LNCAP (cell line): Measurements from ENCODE around the gene POMGNT1.

ENCODE experiments used
- CTCF ChIP-seq: fragments of 450-650 bp; IDR thresholded peaks from 2 replicates; pipeline ENCODE4 v1.5.1; 2017; ENCODE audit warnings: mild to moderate bottlenecking

POMGNT1 gene

DNA sequence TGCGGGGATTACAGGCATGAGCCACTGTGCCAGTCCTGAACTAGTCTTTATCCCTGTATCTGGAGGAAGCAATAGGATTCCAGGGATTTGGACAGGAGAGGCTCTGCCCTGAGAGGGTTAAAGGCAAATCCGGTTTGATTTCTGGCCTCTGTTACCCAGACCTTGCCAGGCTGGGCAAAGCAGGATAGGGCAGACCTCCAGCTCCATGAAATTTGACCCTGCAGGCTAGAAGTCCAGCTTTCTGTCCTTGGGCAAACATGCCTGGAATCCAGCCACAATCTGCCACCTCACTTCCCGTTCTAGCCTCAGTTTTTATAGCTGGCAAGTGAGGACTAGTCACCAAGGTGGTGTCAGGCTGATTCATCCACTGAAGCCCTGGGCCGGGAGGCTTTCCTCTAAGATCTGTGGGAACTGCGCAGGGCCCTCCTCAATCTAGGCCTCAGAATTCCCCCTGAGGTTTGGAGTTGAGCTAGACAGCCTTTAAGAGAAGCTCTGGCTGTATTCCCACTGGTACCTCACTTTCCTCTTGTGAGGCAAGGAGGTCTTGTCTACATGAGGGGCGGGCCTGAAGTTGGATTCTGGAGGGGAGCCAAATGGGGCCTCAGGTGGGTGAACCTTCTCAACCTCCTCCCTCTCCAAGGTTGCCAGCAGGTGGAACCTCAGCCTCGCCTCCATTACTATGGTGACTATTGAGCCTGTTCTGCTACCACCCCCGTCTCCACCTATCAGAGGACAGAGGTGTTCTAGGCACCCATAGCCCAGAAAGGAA, 15.0 kb downstream of the POMGNT1 start:
- no peak for TF ChIP-seq CTCF

DNA sequence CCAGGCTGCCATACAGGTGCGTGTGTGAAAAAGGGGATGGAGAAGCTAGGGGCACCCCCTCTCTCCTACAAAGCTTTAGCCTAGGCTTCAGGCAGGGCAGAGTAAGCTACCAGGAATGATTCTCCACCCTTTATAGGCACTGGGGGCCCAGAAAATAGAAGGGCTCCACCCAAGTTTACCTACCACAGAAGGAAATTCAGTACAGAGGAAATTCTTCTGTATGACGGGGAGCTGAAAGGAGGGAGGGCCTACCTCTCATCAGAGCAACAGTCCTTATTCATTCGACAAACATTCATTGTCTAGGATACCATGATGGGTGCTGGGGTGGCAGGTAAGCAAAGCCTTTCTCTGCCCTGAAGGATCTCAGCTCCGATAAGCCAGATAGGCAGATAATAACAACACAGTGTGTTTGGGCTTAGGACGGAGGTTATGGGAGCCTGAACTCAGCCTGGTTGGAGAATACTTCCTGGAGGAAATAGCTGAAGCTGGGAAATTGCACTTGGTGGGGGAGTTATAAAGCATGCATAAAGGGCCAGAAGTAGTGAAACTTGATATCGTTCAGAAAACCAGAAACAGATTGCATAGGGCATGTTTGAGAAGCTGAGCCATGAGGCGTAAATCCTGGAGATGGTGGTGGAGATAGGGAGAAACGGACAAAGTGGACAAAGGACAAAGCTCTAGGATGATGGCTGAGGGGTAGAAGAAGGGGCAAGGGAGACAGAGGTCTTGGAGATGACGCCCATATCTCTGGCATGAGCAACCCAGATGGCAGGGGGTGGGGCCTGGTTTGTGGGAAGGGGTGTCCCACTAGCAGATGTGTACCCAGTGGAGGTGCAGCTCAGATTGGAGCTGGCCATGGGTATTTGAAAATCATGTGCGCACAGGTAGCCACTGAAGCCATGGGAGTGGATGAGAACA, 16.6 kb downstream of the POMGNT1 start:
- TF ChIP-seq CTCF = no peak

GRCh38 chr1:46180082-46180616, 18.1 kb downstream of the POMGNT1 start:
- TF ChIP-seq CTCF = no peak

GRCh38 chr1:46179138-46180081, 18.8 kb downstream of the POMGNT1 start:
- TF ChIP-seq CTCF = peak; percentile 86

DNA sequence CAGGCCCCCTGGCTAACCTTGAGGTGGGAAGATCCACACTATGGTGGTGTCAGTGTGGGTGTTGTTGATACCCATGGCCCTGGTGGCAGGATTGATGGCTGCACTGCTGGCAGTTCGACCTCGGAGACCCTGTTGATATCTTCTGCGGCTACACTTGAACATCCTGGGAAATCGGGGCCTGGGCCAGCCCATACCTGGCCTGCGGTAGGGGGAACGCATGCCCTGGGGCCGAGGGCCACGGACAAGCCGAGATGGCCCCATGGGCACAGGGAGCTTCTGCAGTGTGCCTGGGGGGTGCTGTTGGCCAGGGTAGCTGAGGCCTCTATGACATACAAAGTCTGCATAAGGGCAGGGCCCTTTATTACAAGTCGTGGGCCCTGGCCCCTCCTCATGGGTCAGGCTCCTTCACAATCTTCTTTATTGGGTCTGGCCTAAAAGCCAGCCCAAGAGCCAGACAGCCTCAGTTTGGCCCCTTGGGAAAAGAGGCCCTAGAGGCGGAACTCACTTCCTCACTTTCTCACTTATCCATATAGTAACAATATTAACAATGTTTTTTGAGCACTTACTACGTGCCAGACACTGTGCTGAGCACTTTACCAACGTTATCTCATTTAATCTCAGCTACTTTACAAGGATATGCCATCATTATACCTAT, 21.9 kb downstream of the POMGNT1 start, which contains the start of gene P3R3URF:
P3R3URF (minus strand) TSS at position 278 of the 655 bp plus-strand sequence; CDS start at position 261, 17 bp downstream.
- TF ChIP-seq CTCF = no peak

DNA sequence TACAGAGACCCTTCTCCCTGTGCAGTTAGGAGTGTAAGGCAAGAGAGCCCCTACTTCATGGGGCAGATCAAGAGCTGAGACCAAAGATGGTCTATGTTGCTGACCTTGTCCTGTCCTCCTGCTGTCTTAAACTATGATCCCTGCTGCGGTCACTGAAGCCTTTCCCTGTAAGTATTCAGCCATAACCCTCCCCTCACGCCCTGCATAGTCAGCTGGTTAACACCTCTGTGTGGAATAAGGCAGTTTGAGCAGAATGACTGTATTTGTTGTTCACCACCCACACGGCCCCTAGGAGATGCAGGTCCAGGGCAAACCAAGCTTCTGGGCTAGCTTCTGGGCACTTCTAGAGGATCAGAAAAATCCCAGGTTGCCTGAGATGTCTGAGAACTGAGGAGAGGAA, 23.0 kb downstream of the POMGNT1 start:
- no peak for TF ChIP-seq CTCF
